Stimulated activated naive B cell treated with anti-CD40 and anti-IgM and Interleukin-4, amounts not matched to agents 10 μg/mL and 1 μg/mL and 100 μg/mL, for 72 hours (primary cell): Measurements from ENCODE around the gene SARM1.

ENCODE experiments used
- ATAC-seq, 2 donors: fragments of 150-1000 bp; cut with Tn5 transposase; replicated peaks; 2 replicates each; pipeline ENCODE4 v1.10.0; 2021; ENCODE audit warnings: moderate library complexity in 1 of 2
- DNase-seq: peaks from one replicate; pipeline ENCODE4 v3.0.0; 2021
- H3K27ac Mint-ChIP-seq: one replicate; pipeline ENCODE4 v1.8.0; 2022; ENCODE audit warnings: mild to moderate bottlenecking, mixed read lengths
- H3K27me3 Mint-ChIP-seq, 2 donors: one replicate each; pipeline ENCODE4 v1.8.0; 2022; ENCODE audit warnings: mixed read lengths in 2 of 2
- H3K36me3 Mint-ChIP-seq, 2 donors: one replicate each; pipeline ENCODE4 v1.8.0; 2022; ENCODE audit warnings: mixed read lengths in 2 of 2, mild to moderate bottlenecking in 1 of 2
- H3K4me1 Mint-ChIP-seq, 2 donors: one replicate each; pipeline ENCODE4 v1.8.0; 2022; ENCODE audit warnings: mixed read lengths in 2 of 2, mild to moderate bottlenecking in 1 of 2
- H3K4me3 Mint-ChIP-seq, 2 donors: one replicate each; pipeline ENCODE4 v1.8.0; 2022; ENCODE audit warnings: mild to moderate bottlenecking in 2 of 2, mixed read lengths in 2 of 2, moderate library complexity in 1 of 2
- H3K9me3 Mint-ChIP-seq, 2 donors: one replicate each; pipeline ENCODE4 v1.8.0; 2022; ENCODE audit warnings: mixed read lengths in 2 of 2, mild to moderate bottlenecking in 1 of 2

SARM1 gene

DNA sequence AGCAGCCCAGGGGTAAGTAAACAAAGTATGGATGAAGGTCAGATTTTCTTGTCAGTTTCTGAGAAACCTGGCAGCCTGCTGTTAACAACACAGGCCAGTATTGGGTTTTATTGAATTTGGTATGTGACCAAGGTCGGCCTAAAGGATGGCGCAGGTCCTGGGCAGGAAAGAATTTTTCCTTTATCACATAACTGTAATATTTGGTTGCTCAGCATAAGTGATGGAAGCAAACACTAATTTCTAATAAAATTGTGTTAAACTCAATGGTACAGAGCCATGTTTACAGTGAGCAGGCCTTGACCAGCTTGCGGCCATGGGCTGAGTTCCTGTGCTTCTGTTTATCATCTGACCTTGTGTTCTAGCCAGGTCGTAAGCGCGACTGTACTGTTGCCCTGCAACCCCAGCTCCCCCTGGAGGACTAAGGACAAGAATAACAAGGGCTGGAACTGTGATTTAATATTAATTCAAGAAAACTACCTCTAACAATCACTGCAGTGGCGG, 24.7 kb upstream of the SARM1 start:
- DNase-seq (no peak), ATAC-seq (no peak)
- Mint-ChIP-seq H3K4me3 (no peak overlapping the region), H3K36me3 (peaks cover 48 to 59% of the 10 kb centered on the region in 2 donors), H3K9me3 (no peaks in the 10 kb centered on the region), H3K27me3 (no peaks in the 10 kb centered on the region), H3K4me1 (peaks cover 0 to 4% of the 10 kb centered on the region in 2 donors), H3K27ac (no peak overlapping the region)

GRCh38 chr17:28347261-28347891, 24.1 kb upstream of the SARM1 start:
- H3K4me1 Mint-ChIP-seq = peaks cover 0 to 4% of the 10 kb centered on the region in 2 donors
- peaks cover 46 to 58% of the 10 kb centered on the region in 2 donors for H3K36me3 Mint-ChIP-seq

GRCh38 chr17:28348979-28349378, 22.5 kb upstream of the SARM1 start:
- ATAC-seq (no peak), DNase-seq (no peak)
- H3K27ac Mint-ChIP-seq = no peak overlapping the region
- H3K9me3 Mint-ChIP-seq = no peaks in the 10 kb centered on the region
- no peaks in the 10 kb centered on the region for H3K27me3 Mint-ChIP-seq
- peaks cover 0 to under 1% of the 10 kb centered on the region in 2 donors for H3K4me1 Mint-ChIP-seq
- peaks cover 39 to 53% of the 10 kb centered on the region in 2 donors for H3K36me3 Mint-ChIP-seq
- H3K4me3 Mint-ChIP-seq = no peak overlapping the region

More at GRCh38 chr17:28347261-28347891, 24.1 kb upstream of the SARM1 start:
- Mint-ChIP-seq H3K9me3 (no peaks in the 10 kb centered on the region), H3K27ac (no peak overlapping the region), H3K4me3 (no peak overlapping the region), H3K27me3 (no peaks in the 10 kb centered on the region)
- ATAC-seq (no peak), DNase-seq (no peak)

- H3K36me3 Mint-ChIP-seq = peaks cover 37 to 50% of the 10 kb centered on the region in 2 donors
- no peak for DNase-seq
- ATAC-seq = no peak
- H3K4me1 Mint-ChIP-seq = no peaks in the 10 kb centered on the region
- no peaks in the 10 kb centered on the region for H3K9me3 Mint-ChIP-seq
- no peak overlapping the region for H3K4me3 Mint-ChIP-seq
- no peaks in the 10 kb centered on the region for H3K27me3 Mint-ChIP-seq
- H3K27ac Mint-ChIP-seq = no peak overlapping the region
Observed at GRCh38 chr17:28350271-28350670, 21.2 kb upstream of the SARM1 start.

GRCh38 chr17:28357061-28357900, 14.2 kb upstream of the SARM1 start, which contains the start of gene POLDIP2:
Gene POLDIP2 (minus strand): TSS chr17:28357527. CDS start chr17:28357448, 79 bp downstream.
- H3K4me1 Mint-ChIP-seq = peaks cover 16 to 25% of the 10 kb centered on the region in 2 donors
- peaks cover 32 to 39% of the 10 kb centered on the region in 2 donors for H3K36me3 Mint-ChIP-seq
- no peaks in the 10 kb centered on the region for H3K27me3 Mint-ChIP-seq
- peak within 1 kb of the TSS; percentile 95 for H3K27ac Mint-ChIP-seq
- DNase-seq = peak; percentile 95
- no peaks in the 10 kb centered on the region for H3K9me3 Mint-ChIP-seq
- H3K4me3 Mint-ChIP-seq = peak within 1 kb of the TSS; percentile 92 to 93
- peak; percentile 99 for ATAC-seq

DNA sequence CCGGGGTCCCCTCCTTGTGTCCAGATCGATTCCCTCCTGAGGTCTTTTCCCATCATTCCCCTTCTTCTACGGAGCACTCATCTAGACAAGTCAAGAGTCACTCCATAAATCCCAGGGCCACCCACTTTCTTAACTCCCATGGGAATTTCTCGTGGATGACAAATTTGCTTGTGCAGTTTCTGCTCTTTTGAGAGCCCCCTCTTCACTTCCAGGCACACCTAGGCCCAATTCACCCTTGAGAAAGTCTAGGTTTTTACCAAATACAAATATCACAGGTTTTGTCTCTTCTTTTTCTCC, 13.6 kb upstream of the SARM1 start:
- Mint-ChIP-seq H3K36me3 (peaks cover 32 to 39% of the 10 kb centered on the region in 2 donors), H3K4me1 (peaks cover 16 to 25% of the 10 kb centered on the region in 2 donors), H3K9me3 (no peaks in the 10 kb centered on the region), H3K27ac (peak overlapping the region; percentile 95), H3K27me3 (no peaks in the 10 kb centered on the region), H3K4me3 (peak overlapping the region; percentile 92 to 93)
- no peak for ATAC-seq
- DNase-seq = no peak

DNA sequence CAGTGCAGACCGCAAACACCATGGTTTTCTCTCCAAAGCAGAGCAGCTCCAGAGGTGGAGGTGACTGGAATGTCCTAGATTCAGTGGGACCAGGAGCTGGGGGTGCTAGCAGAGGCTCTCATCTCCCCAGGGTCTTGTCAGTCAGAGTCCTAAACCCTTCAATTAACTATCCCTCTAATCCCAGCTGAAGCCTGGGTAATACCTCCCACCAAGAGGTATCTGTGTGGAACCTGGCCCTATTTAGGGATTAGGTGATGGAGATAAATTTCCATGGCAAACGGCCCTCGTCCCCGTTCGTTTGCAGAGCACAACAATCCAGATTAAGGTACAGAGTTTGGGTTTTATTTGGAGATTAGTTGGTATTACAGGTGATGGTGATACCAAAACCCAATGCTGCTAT, 8.3 kb upstream of the SARM1 start:
- Mint-ChIP-seq H3K4me3 (no peak overlapping the region), H3K27me3 (no peaks in the 10 kb centered on the region), H3K4me1 (peaks cover under 1 to 2% of the 10 kb centered on the region in 2 donors)

DNA sequence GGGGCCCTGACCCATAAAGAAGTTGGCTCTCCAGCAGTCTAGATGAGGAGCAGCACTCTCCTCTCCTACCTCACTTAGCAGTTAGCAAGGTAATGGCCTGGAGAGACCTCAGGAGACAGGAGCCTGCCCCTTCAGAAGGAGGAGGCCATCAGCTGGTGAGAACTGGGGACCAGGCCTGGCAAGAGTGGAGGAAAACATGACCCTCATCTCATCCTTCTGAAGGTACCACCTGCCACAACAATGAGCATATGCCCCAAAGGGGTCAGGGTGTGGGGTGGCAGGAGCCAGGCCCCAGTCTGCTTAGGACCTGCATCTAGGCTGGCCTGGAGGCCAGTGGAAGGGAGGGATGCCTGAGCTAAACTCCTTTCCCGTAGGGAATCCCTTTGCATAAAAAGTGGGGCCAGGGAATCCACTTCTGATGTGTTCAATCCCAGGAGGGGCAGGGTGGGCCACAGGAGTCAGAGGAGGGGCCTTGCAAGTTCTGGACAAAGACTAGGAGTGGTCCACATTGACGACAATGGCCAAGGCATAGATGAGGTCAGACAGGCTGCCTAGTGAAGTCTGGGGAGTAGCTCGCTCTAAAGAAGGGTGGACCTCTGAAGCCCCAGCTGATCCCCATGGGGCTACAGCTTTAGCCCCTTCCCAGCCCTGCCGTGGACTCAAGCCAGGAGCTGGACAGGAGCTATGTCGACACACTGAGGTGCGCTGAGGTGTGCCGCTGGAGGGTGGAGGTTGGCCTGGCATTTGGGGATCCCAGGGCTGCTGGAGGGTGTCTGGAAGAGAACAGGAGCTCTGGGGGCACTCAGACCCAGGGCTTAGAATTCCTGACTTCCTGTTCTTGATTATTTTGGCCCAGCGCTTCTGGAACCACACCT, 7.5 kb upstream of the SARM1 start:
- H3K9me3 Mint-ChIP-seq = no peaks in the 10 kb centered on the region
- H3K27me3 Mint-ChIP-seq = no peaks in the 10 kb centered on the region
- no peak for DNase-seq
- no peaks in the 10 kb centered on the region for H3K4me1 Mint-ChIP-seq
- ATAC-seq = no peak
- peaks cover 23 to 29% of the 10 kb centered on the region in 2 donors for H3K36me3 Mint-ChIP-seq
- no peak overlapping the region for H3K4me3 Mint-ChIP-seq
- no peak overlapping the region for H3K27ac Mint-ChIP-seq

More for the DNA sequence above, 8.3 kb upstream of the SARM1 start:
- H3K36me3 Mint-ChIP-seq = peaks cover 23 to 29% of the 10 kb centered on the region in 2 donors
- ATAC-seq (no peak), DNase-seq (no peak)
- no peak overlapping the region for H3K27ac Mint-ChIP-seq
- no peaks in the 10 kb centered on the region for H3K9me3 Mint-ChIP-seq

DNA sequence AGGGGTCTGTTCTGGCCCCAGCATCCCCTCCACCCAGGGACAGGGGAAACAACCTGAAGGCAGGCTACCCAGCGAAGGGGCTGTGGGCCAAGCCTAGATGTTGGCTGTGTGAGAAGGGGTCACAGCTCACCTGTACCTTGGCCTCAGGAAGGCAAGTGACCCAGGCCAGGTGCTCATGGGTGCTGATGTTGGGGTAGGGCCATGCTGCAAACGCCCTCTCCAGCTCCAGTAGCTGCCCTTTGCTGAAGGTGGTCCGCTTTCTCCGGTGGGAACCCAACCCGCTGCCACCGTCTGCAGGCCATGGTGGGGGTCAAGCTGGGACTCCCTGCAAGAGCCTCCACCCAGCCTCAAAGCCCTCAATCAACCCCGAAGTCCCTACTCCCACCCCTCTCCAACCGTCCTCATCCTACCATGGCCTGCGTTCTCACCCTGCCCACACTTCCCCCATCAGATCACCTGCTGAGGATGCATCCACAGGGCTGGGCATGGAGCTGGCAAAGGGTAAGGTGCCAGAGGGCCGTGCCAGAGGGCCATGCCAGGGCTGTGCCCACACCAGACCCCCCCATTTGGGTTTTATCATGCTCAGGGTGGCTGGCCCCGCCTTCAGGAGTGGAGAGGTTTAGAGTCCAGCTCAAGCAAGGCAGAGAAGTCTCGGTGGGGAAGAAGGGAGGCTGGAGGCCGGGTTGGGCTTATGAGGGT, 6.7 kb upstream of the SARM1 start, which contains the start of gene SEBOX:
SEBOX (minus strand) TSS at position 535 of the 699 bp plus-strand sequence; CDS start at position 487, 48 bp downstream.
- peak within 1 kb of the TSS; percentile 47 for H3K27ac Mint-ChIP-seq
- H3K36me3 Mint-ChIP-seq = peaks cover 25 to 27% of the 10 kb centered on the region in 2 donors
- H3K4me3 Mint-ChIP-seq = no peak within 1 kb of the TSS
- no peaks in the 10 kb centered on the region for H3K27me3 Mint-ChIP-seq
- no peak for DNase-seq
- no peaks in the 10 kb centered on the region for H3K9me3 Mint-ChIP-seq
- H3K4me1 Mint-ChIP-seq = no peaks in the 10 kb centered on the region
- ATAC-seq = no peak

DNA sequence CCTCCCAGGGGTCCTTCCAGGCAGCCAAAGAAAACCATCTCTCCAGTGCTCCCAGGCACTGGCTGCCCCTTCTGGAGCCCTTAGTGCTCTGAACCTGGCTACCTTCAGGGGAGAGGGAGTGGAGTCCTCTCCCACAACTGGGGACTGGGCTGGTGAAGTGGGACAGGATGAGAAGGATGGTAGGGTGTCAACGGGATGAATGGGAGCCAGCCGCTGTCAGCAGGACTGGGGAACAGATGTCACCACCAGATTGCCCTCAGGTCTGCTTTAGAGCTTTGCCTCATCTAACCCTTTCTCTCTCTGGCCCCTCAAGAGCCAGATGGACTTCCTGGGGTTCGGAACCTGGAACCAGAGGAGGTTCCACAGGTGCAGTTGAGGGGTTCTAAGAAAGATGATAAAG, 6.0 kb upstream of the SARM1 start:
- H3K4me1 Mint-ChIP-seq = peaks cover 6 to 7% of the 10 kb centered on the region in 2 donors
- peaks cover 22% of the 10 kb centered on the region in 2 donors for H3K36me3 Mint-ChIP-seq
- H3K9me3 Mint-ChIP-seq = no peaks in the 10 kb centered on the region
- H3K27ac Mint-ChIP-seq = no peak overlapping the region
- ATAC-seq = no peak
- H3K4me3 Mint-ChIP-seq = no peak overlapping the region
- no peaks in the 10 kb centered on the region for H3K27me3 Mint-ChIP-seq
- DNase-seq = no peak

GRCh38 chr17:28366605-28367004, 4.9 kb upstream of the SARM1 start:
- H3K27ac Mint-ChIP-seq = no peak overlapping the region
- no peak overlapping the region for H3K4me3 Mint-ChIP-seq
- no peak for ATAC-seq
- no peak for DNase-seq
- peaks cover 13 to 17% of the 10 kb centered on the region in 2 donors for H3K4me1 Mint-ChIP-seq
- H3K36me3 Mint-ChIP-seq = peaks cover 11 to 19% of the 10 kb centered on the region in 2 donors
- no peaks in the 10 kb centered on the region for H3K9me3 Mint-ChIP-seq
- no peaks in the 10 kb centered on the region for H3K27me3 Mint-ChIP-seq

DNA sequence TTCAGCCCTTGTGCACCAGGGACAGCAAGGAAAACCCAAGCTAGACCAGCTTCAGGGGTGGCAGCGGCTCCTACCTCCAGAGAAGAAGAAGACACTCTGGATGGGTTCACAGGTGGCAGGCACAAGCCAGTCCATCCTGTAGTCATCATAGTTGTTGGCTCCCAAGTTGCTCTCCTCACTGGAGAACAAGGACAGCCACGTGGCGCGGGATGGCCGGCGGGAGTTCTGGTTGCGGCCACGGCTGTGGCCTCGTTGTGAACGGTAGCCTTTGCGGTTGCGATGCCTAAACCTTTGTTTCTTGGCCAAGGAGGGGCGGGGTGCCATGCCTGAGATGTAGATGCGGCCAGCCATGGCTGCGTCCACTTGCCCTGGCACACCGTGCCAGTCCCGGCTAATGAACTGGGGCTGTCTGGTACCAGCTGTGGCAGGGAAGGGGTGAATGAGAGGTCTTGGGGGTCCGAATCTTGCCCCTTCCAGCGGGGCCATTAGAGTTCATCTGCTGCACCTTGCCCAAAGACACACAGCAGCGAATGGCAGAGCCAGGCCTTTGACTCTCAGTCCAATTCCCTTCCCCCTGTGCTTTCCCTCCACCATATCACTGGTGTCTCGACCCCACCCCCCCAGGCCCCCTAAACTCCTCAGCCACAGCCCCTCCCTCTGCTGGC, 3.7 kb upstream of the SARM1 start:
- Mint-ChIP-seq H3K4me3 (no peak overlapping the region), H3K36me3 (peaks cover 8 to 19% of the 10 kb centered on the region in 2 donors), H3K9me3 (no peaks in the 10 kb centered on the region), H3K27me3 (no peaks in the 10 kb centered on the region), H3K27ac (no peak overlapping the region), H3K4me1 (peaks cover 14 to 29% of the 10 kb centered on the region in 2 donors)
- no peak for DNase-seq
- no peak for ATAC-seq

- Mint-ChIP-seq H3K36me3 (peaks cover 8 to 21% of the 10 kb centered on the region in 2 donors), H3K9me3 (no peaks in the 10 kb centered on the region), H3K27me3 (no peaks in the 10 kb centered on the region), H3K27ac (no peak overlapping the region), H3K4me3 (no peak overlapping the region), H3K4me1 (peaks cover 19 to 35% of the 10 kb centered on the region in 2 donors)
- DNase-seq = no peak
- ATAC-seq = no peak
Observed at GRCh38 chr17:28368306-28368831, 3.1 kb upstream of the SARM1 start.
